ENCODE measurements around the gene VPS35.

VPS35 gene

DNA sequence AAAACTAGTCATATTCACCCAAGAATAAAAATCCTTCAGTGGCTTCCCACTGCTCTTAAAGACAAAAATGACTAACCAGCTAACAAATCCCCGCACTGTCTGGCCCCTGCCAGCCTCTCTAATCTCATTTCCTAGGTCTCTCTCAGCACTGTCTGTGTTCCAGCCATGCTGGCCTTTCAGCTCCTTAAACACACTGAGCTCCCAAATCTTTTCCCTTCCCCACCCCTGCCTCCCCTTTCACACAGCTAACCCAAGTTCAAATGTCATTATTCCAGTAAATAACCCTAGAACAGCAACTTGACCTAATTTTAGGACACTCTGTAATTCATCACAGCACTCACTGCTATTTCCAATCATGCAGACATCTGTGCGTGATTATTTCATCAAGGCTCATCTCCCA lies 75.6 kb downstream of the VPS35 start:
- no peak for DNase-seq (ENCODE audit: low read depth in 3 of 3)

DNA sequence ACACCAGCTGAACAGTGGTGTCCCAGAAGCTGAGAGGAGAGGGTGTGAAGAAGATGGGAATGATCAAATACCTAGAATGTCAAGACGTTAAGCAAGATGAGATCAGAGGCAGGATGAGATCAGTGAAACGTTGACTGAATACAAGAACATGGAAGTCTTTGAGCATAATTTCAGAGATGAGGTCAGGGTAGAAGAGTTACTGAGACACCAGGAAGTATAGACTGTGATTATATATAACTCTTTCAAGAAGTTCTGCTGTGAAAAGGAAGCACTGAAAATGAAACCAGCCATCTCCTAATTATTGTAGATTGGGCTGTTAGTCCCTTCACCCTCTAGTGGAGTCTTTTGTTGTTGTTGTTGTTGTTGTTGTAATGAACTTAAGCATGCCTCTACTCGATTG lies 76.9 kb downstream of the VPS35 start:
- no peak for DNase-seq (ENCODE audit: low read depth in 3 of 3)

DNA sequence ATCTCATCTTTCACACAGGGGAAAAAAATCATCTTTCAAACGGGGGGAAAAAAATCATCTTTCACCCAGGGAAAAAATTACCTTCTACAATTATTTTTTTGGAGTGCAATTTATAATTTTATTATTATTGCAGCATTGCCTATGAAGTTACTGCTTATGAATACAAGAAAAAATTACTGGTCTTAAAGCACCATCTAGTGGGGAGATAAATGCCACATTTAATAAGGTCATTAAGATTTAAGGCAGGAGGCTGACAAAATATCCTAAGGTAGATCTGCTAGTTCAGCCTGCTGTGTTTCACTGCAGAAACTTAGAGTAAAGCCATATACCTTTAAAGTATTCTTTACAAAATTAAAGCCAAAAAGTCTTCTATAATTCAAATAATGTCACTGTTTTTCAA lies 81.4 kb downstream of the VPS35 start:
- no peak for DNase-seq (ENCODE audit: low read depth in 3 of 3)

DNA sequence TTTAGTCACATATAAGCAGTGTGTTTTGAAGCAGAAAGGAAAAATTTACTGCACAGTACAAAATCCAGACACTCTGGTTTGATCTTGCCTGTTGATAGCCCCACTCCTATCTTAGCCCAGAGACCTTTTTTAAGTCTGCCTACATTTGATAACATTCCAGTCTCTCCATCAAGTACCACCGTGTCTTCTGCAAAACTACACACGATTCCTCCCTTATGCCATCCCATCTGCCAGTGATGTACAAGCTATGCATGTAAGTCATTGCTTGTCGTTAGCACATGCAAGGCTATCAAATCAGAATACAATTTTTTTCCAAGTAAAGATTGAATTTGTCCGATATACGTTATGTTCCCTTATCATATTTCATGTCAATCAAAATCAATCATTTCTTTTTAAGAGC lies 82.7 kb downstream of the VPS35 start:
- no peak for DNase-seq (ENCODE audit: low read depth in 3 of 3)
